ENCODE measurements around the gene CABLES2. TPM values are rescaled to one million over a fixed set of nuclear protein-coding genes. Genes with fewer than 3 reads are reported as not detected.

CABLES2 gene
- total RNA-seq (2014; rRNA removed; shearing (Covaris generic)) = 10.4 and 12.9 TPM in 2 replicates

DNA sequence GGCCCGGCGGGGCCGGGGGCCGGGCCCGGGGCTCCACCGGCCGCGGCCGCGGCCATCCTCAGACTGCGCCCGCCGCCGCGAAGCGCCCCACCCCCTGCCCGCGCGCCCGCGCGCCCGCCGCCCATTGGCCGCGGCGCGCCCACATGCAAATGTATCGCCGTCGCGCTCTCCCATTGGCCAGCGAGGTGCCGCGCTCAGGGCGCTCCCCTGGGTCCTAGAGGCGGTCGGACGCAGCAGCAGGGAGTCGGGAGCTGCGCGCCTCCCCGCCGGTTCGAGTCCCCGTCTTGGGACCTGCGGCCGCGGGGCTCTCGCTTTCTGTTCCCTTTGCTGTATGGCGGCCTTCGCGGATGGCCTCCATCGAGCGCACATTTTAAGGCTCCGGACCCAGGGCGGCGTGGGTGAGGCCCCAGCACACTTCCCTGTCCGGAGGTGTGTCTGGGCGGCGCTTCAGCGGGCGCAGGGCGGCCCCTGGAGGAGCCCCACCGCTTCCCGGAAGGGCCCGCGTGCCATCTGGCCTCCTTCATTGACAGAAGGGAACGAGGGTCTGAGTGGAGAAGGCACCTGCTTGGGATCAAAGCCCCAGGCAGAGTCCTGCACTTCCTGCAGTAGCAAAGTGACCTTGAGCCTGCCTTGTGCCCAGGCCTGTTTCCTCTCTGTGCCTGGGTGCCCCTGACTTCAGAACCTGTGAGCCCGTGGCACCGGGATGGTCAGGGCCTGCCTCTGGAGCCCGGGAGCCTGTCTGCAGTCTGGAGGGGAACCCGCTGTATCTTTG, at the start of gene CABLES2:
CABLES2 (minus strand) TSS at position 65 of the 772 bp plus-strand sequence; CDS start at position 56, 9 bp downstream.
- peak; percentile 81 for DNase-seq (ENCODE audit: low spot score)

DNA sequence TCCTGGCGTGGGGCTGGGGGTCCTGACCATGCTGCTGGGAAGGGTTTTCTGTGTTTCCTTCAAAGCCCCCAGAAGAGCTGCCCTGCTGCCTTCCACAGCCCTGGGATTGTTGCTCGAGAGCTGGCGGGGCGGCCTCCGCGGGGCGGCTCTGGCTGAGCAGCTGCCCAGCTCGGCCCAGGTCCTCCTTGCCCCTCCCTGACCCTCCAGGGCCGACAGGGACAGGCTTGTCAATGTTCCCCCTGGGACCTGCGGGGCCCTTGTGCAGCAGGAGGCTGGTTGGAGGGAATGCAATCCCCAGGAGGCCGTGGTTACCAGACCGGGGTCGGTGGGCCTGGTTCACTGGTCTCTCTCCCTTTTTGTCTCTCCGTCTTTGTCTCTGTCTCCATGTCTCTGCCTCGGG, 48.8 kb upstream of the CABLES2 start:
- DNase-seq (ENCODE audit: low spot score) = no peak

DNA sequence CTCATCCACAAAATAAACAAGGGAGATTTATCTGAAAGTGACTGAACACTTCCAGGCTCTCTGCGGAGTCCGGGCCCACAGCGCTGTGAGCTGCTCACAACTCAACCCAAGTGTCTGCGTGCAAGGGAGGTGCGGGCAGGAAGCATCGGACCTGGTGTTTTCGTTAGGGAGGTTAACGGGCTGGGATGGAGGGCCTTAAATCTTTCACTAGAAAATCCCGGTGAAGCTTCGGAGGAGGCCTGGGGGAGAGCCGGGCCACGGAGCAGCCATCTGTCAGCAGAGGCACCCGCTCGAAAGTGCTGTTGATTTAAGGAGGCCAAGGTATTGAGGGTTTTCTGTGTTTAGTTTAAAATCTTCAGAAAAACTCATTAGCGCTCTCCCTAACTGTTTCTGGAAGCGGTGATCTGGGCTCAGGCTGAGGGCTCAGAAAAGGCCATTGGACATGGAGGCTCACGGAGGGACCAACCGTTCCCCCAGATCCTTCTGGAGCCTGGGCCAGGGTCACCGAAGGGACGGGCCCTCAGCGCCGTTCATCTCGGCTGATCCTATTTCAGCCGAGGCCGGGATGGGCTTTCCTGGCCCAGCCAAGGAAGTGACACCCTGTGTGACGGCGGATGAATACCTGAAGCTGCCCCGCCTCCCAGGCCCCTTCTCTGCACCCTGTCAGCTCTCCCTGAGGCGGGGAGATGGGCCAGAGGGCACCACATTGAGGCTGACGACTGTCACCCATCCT, 48.0 kb upstream of the CABLES2 start:
- no peak for DNase-seq (ENCODE audit: low spot score)

DNA sequence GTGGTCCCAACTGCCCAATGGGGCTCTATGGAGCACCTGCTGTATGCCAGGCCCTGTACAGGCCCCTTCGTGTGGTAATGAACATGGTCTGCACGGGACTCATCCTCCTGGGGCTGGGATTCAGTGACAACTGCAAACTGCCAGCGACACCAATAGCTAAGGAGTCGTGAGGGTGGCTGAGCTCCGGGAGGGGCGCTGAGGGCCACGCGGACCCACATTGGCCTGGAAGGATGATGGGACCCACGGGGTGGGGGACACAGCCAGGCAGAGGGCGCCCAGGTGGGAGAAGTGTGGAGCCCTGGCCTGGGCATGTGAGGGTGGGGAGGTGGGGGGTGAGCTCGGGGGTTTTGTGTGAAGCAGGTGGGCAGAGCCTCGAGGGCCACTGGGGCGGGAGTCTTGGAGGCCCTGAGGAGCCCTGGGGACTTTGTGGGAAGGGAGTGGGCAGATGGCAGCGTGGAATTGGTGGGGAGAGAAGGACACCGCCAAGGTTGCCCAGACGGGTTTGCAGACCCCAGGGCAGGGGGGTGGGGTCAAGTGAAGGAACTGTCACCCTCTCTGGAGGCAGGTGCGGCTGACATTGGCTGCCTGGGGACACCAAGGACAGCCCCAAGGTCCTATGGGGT, 46.2 kb upstream of the CABLES2 start:
- DNase-seq (ENCODE audit: low spot score) = no peak

- no peak for DNase-seq (ENCODE audit: low spot score)
Observed at GRCh38 chr20:62452475-62453095, 45.5 kb upstream of the CABLES2 start.

- DNase-seq (ENCODE audit: low spot score) = no peak
Observed at GRCh38 chr20:62451970-62452369, 44.9 kb upstream of the CABLES2 start.

DNA sequence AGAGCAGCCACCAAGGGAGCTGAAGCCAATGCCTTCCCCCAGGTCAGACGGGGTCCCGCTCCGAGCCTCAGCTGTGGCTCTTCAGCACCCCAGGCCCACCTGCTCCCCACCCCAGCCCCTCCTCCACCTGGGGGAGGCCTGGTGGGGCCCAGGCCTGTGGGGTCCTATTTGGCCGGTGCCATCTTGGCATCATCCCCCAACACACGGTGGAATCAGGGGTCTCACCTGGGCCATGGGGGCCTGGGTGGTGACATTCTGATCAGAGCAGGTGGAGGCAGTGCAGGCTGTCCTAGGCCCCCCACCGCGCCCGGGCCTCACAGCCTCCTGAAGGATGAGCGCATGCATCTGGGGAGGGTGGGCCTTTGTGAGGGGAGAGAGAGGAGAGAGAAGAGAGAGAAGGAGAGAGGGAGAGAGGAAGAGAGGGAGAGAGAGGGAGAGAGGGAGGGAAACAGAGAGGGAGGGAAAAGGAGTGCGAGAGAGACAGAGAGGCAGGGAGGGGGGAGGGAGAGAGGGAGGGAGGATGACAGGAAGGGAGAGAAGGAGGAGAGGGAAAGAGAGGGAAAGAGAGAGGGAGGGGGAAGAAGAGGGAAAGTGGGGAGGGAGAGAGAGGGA, 44.2 kb upstream of the CABLES2 start:
- DNase-seq (ENCODE audit: low spot score) = no peak

- no peak for DNase-seq (ENCODE audit: low spot score)
Observed at GRCh38 chr20:62449951-62450691, 43.0 kb upstream of the CABLES2 start.

- DNase-seq (ENCODE audit: low spot score) = no peak
Observed at GRCh38 chr20:62448788-62449187, 41.7 kb upstream of the CABLES2 start.

GRCh38 chr20:62448038-62448437, 41.0 kb upstream of the CABLES2 start:
- DNase-seq (ENCODE audit: low spot score) = no peak

DNA sequence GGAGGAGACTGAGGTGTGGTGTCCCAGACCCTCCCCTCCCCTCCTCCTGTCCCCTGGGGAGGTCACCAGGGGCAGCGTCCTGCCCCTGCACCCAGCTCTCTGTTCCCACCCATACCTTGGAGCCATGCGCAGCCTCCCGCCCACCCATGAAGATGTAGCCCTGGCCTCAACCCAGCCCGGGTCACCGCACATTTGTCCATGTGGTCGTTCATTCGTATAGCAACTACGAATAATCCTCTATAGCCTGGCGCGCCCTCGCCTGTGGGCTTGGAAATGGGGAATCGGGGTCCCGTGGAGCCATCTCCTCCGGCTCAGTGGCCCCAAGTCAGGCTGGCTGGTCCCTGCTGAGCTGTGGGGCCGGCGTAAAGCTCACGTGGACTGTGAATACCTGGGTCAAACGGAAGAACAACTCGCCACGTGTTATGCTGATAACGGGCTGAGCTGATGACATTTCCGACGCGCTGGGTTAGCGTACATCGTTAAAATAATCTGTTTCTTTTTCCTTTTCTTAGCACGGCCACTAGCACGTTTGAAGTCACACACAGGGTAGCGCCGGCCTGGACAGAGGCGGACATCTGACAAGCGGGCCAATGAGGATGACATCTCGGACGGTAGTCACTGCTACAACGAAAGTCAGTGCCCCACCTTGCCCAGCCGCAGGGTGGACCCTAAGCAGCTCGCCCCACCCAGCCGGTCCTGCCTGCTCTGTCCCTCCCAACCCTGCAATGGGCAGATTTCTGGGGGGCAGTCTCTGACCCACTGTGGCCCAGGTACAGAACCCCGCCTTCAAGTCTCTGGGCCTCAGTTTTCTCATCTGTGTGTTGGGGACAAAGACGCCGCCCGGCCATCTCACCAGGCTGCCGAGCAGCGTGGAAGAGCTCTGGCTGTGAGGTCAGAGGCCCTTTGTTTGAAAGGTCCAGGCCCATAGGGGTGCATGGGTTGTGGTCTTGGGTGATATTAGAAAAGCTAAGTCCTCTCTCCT, 40.1 kb upstream of the CABLES2 start:
- no peak for DNase-seq (ENCODE audit: low spot score)

DNA sequence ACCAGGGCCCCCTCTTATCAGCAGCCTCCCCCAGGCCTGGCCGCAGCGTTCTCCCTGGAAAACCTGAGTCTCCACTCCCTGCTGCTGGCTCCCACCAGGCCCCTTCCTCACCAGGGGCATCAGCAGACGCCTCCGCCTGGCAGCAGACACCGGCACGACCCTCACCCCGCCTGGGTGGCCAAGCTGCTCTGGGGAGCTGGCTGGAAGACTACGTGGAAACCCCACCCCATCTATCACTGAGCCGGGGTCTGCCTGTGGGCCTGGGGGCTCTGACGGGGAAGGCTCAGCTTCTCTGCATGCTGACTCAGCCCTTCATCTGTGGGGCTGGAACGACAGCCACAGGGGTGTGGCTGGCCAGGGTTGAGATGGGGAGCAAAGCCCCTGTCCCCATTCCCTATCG, 39.4 kb upstream of the CABLES2 start:
- no peak for DNase-seq (ENCODE audit: low spot score)

- DNase-seq (ENCODE audit: low spot score) = no peak
Observed at GRCh38 chr20:62445553-62446340, 38.7 kb upstream of the CABLES2 start.

- no peak for DNase-seq (ENCODE audit: low spot score)
Observed at GRCh38 chr20:62444286-62444685, 37.2 kb upstream of the CABLES2 start.

- no peak for DNase-seq (ENCODE audit: low spot score)
Observed at GRCh38 chr20:62441987-62442539, 35.0 kb upstream of the CABLES2 start.

DNA sequence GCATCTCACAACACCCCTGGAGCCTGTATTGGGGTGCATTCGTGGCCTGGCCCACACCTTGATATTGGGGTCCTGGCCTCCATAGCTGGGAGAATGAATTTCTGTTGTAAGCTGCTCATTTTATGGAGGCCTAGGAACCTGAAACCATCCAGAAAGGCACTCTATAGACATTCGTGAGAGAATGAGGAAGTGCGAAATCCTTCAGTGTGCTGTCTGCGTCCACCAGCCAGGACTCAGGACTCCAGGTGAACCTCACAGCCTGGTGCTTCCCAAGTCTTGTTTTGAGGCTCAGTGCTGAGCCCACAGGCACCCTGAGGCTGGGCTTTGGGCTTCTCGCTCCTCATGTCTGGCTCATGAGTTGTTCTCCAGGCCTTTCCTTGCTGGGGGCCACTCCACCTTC, 32.1 kb upstream of the CABLES2 start:
- no peak for DNase-seq (ENCODE audit: low spot score)

DNA sequence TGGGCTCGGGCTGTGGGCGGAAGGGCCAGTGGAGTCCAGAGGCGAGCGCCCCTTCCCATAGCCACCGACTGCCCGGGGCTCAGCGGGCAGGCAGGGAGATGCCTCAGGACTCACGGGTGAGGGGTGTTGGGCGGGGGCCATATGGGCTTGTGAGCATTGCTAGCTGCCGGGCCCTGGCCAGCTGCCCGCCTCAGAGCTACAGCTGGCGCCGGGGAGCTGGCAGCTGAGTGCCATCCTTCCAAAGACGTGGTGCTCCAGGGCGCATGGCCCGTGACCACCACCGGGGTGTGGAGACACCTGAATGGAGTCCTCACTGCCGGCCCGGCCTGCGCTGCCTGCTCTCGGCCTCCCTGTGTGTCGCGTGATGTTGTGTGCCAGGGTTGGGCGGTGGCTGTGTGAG, 30.8 kb upstream of the CABLES2 start:
- no peak for DNase-seq (ENCODE audit: low spot score)

GRCh38 chr20:62437496-62437895, 30.4 kb upstream of the CABLES2 start:
- DNase-seq (ENCODE audit: low spot score) = no peak

- DNase-seq (ENCODE audit: low spot score) = no peak
Observed at GRCh38 chr20:62436692-62437091, 29.6 kb upstream of the CABLES2 start.

Data from A172 (cell line).